ENCODE measurements around the gene MGAT4C.
"Not testable (repeated sequence)": the region's sequence is repeated elsewhere in the genome, so short reads cannot be mapped to it uniquely, and the experiment has no call there.

Gene MGAT4C

GRCh38 chr12:86256163-86256562 lies at the start of gene MGAT4C:
MGAT4C (minus strand) TSS chr12:86256391.
- DNase-seq, result no peak

GRCh38 chr12:86296396-86296795 lies 40.2 kb upstream of the MGAT4C start:
- DNase-seq, result not testable (repeated sequence)

- DNase-seq, result no peak
Measured at GRCh38 chr12:86293682-86294240, 37.6 kb upstream of the MGAT4C start.

GRCh38 chr12:86292480-86292879 lies 36.3 kb upstream of the MGAT4C start:
- DNase-seq, result no peak

GRCh38 chr12:86290615-86291014 lies 34.4 kb upstream of the MGAT4C start:
- DNase-seq, result no peak

GRCh38 chr12:86286119-86286518 lies 29.9 kb upstream of the MGAT4C start:
- no peak for DNase-seq

GRCh38 chr12:86283620-86284019 lies 27.4 kb upstream of the MGAT4C start:
- DNase-seq, result no peak

- DNase-seq, result no peak
Measured at GRCh38 chr12:86275356-86275755, 19.2 kb upstream of the MGAT4C start.

- DNase-seq, result no peak
Measured at GRCh38 chr12:86265329-86265695, 9.1 kb upstream of the MGAT4C start.

GRCh38 chr12:86264451-86265328 lies 8.5 kb upstream of the MGAT4C start:
- no peak for DNase-seq

GRCh38 chr12:86261578-86261977 lies 5.4 kb upstream of the MGAT4C start:
- no peak for DNase-seq

GRCh38 chr12:86261142-86261541 lies 5.0 kb upstream of the MGAT4C start:
- DNase-seq, result no peak

- DNase-seq, result no peak
Measured at GRCh38 chr12:86260183-86260582, 4.0 kb upstream of the MGAT4C start.

GRCh38 chr12:86257134-86257533 lies 943 bp upstream of the MGAT4C start:
- no peak for DNase-seq

- DNase-seq, result no peak
Measured at GRCh38 chr12:86254399-86255107, 1.6 kb downstream of the MGAT4C start.

- DNase-seq, result no peak
Measured at GRCh38 chr12:86249851-86250250, 6.3 kb downstream of the MGAT4C start.

GRCh38 chr12:86249276-86249675 lies 6.9 kb downstream of the MGAT4C start:
- no peak for DNase-seq

- DNase-seq, result no peak
Measured at GRCh38 chr12:86247871-86248270, 8.3 kb downstream of the MGAT4C start.

GRCh38 chr12:86241600-86241999 lies 14.6 kb downstream of the MGAT4C start:
- DNase-seq, result no peak

GRCh38 chr12:86234316-86234855 lies 21.8 kb downstream of the MGAT4C start:
- no peak for DNase-seq

GRCh38 chr12:86233126-86233525 lies 23.1 kb downstream of the MGAT4C start:
- no peak for DNase-seq

- DNase-seq, result no peak
Measured at GRCh38 chr12:86230516-86231146, 25.6 kb downstream of the MGAT4C start.

GRCh38 chr12:86229772-86230171 lies 26.4 kb downstream of the MGAT4C start:
- no peak for DNase-seq

Data from SIG-M5 (cell line).